Fibroblast of lung (primary cell): ENCODE results near the gene ABHD15.

Experiments
- EZH2 ChIP-seq: IDR thresholded peaks from 2 replicates; pipeline ENCODE4 v1.5.1; 2012; ENCODE audit warnings: low read length, control low read depth, mild to moderate bottlenecking; ENCODE audit errors: missing control alignments
- TF ChIP-seq, protein P1 (sequence below), 2 donors: IDR thresholded peaks in 1 of 2; conservative IDR thresholded peaks in 1 of 2; 1 replicate in 1 of 2; 2 replicates in 1 of 2; pipeline ENCODE4 v1.5.1; 2011 to 2012; ENCODE audit warnings: low read length in 2 of 2, control low read depth in 1 of 2, inconsistent platforms in 1 of 2, low read depth in 1 of 2, mild to moderate bottlenecking in 1 of 2

DNA sequence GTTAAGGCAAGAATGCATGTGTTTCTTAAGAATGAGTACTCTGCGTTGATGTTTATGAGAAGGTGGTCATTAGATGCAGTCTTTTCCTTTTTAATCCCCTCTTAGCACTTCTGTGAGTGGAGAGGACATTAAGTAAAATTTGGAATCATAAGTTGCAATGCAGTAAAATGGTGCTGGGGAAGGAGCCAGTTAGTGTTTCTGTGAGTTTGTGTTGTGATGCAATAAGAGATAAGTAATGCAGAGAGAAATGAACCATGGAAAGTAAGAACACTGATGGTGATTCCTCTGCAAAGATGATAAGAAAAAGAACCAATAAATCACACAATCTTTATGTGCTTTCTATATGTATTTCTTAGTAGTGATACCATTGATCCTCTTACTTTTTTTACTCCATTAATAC lies 20.0 kb downstream of the ABHD15 start:
- TF ChIP-seq, protein P1, sequence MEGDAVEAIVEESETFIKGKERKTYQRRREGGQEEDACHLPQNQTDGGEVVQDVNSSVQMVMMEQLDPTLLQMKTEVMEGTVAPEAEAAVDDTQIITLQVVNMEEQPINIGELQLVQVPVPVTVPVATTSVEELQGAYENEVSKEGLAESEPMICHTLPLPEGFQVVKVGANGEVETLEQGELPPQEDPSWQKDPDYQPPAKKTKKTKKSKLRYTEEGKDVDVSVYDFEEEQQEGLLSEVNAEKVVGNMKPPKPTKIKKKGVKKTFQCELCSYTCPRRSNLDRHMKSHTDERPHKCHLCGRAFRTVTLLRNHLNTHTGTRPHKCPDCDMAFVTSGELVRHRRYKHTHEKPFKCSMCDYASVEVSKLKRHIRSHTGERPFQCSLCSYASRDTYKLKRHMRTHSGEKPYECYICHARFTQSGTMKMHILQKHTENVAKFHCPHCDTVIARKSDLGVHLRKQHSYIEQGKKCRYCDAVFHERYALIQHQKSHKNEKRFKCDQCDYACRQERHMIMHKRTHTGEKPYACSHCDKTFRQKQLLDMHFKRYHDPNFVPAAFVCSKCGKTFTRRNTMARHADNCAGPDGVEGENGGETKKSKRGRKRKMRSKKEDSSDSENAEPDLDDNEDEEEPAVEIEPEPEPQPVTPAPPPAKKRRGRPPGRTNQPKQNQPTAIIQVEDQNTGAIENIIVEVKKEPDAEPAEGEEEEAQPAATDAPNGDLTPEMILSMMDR (conservative IDR thresholded peaks at IDR 0.05 in 1 of 2, IDR thresholded peaks at IDR 0.05 in 1 of 2; ENCODE audit: low read depth in 1 of 2, low read length in 2 of 2) = no peak
- TF ChIP-seq EZH2 = no peak
